Left ventricle myocardium inferior (tissue), 1 donor: ENCODE measurements around the gene ECHDC3. TPM values are rescaled to one million over a fixed set of nuclear protein-coding genes. Genes with fewer than 3 reads are reported as not detected.

Experiments used
- DNase-seq: peaks from one replicate; pipeline ENCODE4 v3.0.0-alpha.2; 2020
- H3K27ac ChIP-seq: fragments of 200-600 bp; replicated peaks from 2 replicates; pipeline ENCODE4 v1.8.0; 2021
- H3K27me3 ChIP-seq: fragments of 200-600 bp; 2 replicates; pipeline ENCODE4 v1.8.0; 2021; ENCODE audit warnings: low read depth
- H3K36me3 ChIP-seq: fragments of 200-600 bp; 2 replicates; pipeline ENCODE4 v1.8.0; 2021
- H3K4me1 ChIP-seq: fragments of 200-600 bp; 2 replicates; pipeline ENCODE4 v1.8.0; 2021
- H3K4me3 ChIP-seq: fragments of 200-600 bp; 2 replicates; pipeline ENCODE4 v1.8.0; 2021; ENCODE audit warnings: mild to moderate bottlenecking, moderate library complexity
- H3K9me3 ChIP-seq: fragments of 200-600 bp; replicated peaks from 2 replicates; pipeline ENCODE4 v1.8.0; 2021
- CTCF ChIP-seq: fragments of 200-600 bp; IDR thresholded peaks from 2 replicates; pipeline ENCODE4 v1.8.0; 2021; ENCODE audit warnings: antibody characterized with exemption, mild to moderate bottlenecking, borderline replicate concordance
- intact Hi-C: fragments of 100-400 bp; cut with micrococcal nuclease; formaldehyde crosslinking; loops from one replicate; pipeline ENCODE4 v1.11.0; 2022
- total RNA-seq: library from RNA; stranded (reverse); fragmentation: NEBNext Ultra II Directional; extraction: Animal tissue kit (Norgen Biotek cat#: 25700); gene quantifications from one replicate; pipeline ENCODE4 v1.2.1, GENCODE V29; 2021
- donor health status: DM: no; HTN: yes; CAD: no; lungs with severe emphysema.

Gene ECHDC3
- total RNA-seq, 1 donor from 2014 or later, result 88.5 TPM

- H3K9me3 ChIP-seq, result no peaks in the 10 kb centered on the region
Measured at GRCh38 chr10:11746883-11747539, 4.8 kb downstream of the ECHDC3 start.

GRCh38 chr10:11748866-11749265 is 6.7 kb downstream of the ECHDC3 start:
- H3K4me3 ChIP-seq, result no peak overlapping the region
- peaks cover 54% of the 10 kb centered on the region for H3K4me1 ChIP-seq
- H3K9me3 ChIP-seq, result no peaks in the 10 kb centered on the region
- intact Hi-C loops, result no loop called here
- DNase-seq, result no peak
- TF ChIP-seq CTCF, result no peak
- H3K36me3 ChIP-seq, result peaks cover 42% of the 10 kb centered on the region
- H3K27ac ChIP-seq, result no peak overlapping the region
- no peaks in the 10 kb centered on the region for H3K27me3 ChIP-seq

More at GRCh38 chr10:11746883-11747539, 4.8 kb downstream of the ECHDC3 start:
- Histone ChIP-seq H3K27ac (peak overlapping the region; percentile 71), H3K4me1 (peaks cover 69% of the 10 kb centered on the region), H3K27me3 (peaks cover 9% of the 10 kb centered on the region), H3K4me3 (peak overlapping the region; percentile 33), H3K36me3 (peaks cover 28% of the 10 kb centered on the region)
- DNase-seq, result no peak
- TF ChIP-seq CTCF, result no peak
- intact Hi-C loops, result no loop called here

GRCh38 chr10:11750420-11750819 is 8.2 kb downstream of the ECHDC3 start:
- Histone ChIP-seq H3K9me3 (no peaks in the 10 kb centered on the region), H3K27me3 (no peaks in the 10 kb centered on the region), H3K36me3 (peaks cover 50% of the 10 kb centered on the region), H3K27ac (no peak overlapping the region), H3K4me3 (no peak overlapping the region), H3K4me1 (peaks cover 46% of the 10 kb centered on the region)
- intact Hi-C loops, result loop anchor here (10.0 kb wide), 1 partner anchor 236 kb away; no protein-coding TSS in a partner anchor
- no peak for TF ChIP-seq CTCF
- no peak for DNase-seq

- Histone ChIP-seq H3K4me1 (peaks cover 57% of the 10 kb centered on the region), H3K27ac (peak overlapping the region; percentile 78), H3K36me3 (peaks cover 45% of the 10 kb centered on the region), H3K4me3 (no peak overlapping the region), H3K27me3 (no peaks in the 10 kb centered on the region), H3K9me3 (no peaks in the 10 kb centered on the region)
- intact Hi-C loops, result loop anchor here (10.0 kb wide), 1 partner anchor 239 kb away; no protein-coding TSS in a partner anchor
- DNase-seq, result no peak
- no peak for TF ChIP-seq CTCF
Measured at GRCh38 chr10:11754173-11754572, 12.0 kb downstream of the ECHDC3 start.

DNA sequence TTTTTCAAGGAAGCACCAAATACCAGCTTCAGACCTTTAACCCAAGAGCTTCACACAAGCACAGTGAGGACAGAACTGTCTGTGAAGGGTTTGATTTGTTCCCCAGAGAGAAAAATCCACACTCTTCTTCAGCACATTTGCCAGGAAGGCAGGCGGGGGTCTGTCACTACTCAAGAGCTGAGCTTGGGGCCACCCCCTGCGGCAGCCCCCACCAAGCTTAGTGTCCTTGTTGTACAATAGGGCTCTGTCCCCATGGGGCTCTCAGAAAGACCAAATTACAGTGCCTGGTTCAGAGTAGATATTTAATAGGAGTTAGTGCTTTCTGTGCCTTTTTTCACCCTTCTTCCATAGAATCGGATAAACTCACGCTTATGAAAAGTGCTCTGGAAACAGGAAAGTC is 12.4 kb downstream of the ECHDC3 start:
- Histone ChIP-seq H3K27me3 (no peaks in the 10 kb centered on the region), H3K4me1 (peaks cover 62% of the 10 kb centered on the region), H3K9me3 (no peaks in the 10 kb centered on the region), H3K36me3 (peaks cover 42% of the 10 kb centered on the region), H3K27ac (peak overlapping the region; percentile 78), H3K4me3 (no peak overlapping the region)
- intact Hi-C loops, result loop anchor here (10.0 kb wide), 1 partner anchor 240 kb away; no protein-coding TSS in a partner anchor
- no peak for TF ChIP-seq CTCF
- DNase-seq, result no peak
